ENCODE data around the gene FHOD3.

Gene FHOD3

GRCh38 chr18:36296650-36297416 is 680 bp upstream of the FHOD3 start:
- no peak for DNase-seq

DNA sequence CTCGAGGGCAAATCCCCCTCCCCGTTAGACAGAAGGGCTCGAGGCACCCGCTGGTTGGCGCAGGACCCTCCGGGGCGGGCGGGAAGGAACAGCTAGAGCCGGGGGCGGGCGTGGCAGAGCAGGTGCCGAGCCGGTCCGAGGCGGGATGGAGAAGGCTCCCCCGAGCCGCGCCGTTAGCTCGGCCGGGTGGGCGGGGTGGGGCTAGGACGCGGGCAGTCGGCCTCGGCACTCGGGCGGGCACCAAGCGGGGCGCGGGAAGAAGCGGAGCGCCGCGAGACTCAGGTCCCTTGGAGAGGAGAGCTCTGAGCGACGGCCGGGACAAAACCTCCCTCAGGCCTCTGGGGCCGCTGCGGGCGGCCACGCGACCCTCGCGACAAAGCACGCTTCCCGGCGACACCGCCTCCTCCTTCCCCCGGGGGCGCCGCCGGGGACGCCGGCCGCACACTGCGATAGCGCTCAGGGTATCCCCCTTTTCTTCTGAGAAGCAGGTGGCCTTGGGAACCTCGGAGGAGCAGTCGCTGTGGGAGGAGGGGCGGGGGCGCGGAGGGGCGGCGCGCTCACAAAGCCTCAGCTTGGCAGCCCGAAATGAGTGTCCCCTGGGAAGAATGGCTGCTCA is 721 bp downstream of the FHOD3 start:
- DNase-seq: no peak

GRCh38 chr18:36299015-36299414 is 1.5 kb downstream of the FHOD3 start:
- no peak for DNase-seq

DNA sequence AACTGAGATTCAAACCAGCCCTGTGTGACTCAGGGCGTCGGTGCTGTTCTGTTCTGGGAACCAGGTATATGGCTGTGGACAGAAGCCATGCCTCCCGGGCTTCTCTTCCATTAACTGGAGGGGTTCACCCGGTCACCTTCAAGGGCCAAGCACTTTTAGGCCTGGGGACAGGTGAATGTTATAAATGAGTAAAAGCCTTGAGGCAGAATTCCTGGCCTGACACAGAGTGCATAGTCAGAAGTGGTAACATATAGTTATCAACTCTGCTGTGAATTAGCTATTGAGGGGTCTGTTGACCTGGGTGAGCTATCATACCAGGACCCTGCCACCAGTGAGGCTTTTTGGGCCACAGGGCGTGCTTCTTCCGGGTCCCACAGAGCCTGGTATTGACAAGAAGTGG is 2.7 kb downstream of the FHOD3 start:
- DNase-seq: no peak

- no peak for DNase-seq
Observed at GRCh38 chr18:36301884-36302283, 4.4 kb downstream of the FHOD3 start.

GRCh38 chr18:36302676-36303075 is 5.2 kb downstream of the FHOD3 start:
- no peak for DNase-seq

DNA sequence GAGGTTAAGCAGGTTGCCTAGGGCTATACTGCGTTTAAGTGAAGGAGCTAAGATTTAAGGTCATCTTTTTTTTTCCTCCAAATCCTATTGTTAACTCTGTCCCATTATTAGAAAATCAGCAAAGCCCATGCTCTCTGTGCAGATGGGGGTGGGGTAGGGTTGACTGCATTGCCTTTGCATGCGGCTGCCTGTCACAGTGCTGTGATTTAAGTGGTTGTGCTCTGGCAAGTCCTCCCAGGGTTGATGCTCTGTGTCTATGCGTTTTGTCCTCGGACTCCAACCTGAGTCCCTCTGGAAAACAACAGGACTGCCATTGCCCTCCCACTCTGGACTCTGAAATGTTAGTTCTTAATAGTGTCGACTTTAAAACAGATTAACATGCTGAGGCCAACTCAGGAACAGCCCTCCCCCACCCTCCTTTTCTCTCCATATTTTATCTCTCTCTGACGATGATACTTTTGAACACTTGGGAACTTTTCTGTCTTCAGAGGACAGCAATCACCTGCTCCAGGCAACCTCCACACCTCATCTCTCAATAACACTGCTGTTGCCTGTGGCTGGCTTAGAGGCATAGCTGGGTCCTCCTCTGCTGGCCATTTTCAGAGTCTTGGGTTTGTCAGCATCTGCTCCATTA is 5.8 kb downstream of the FHOD3 start:
- no peak for DNase-seq

GRCh38 chr18:36304723-36305122 is 7.2 kb downstream of the FHOD3 start:
- no peak for DNase-seq

DNA sequence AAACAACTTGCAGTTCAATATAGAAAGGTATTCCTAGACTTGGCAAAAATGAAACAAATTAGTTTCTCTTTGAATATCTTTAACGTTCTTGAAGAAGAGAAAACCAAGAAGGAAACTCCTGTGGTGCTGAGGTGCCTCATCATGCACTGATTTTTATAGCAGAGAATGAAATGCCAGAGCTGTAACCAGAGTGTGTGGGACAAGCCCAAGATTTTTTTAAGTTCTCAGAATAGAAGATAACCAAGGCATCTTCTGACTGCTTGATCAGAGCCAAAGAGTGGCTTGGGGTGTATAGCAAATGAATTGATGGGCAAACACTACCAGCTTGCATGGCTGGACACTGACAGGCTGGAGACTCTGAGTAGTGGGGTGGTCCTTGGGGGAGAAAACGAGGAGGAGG is 7.9 kb downstream of the FHOD3 start:
- no peak for DNase-seq

DNA sequence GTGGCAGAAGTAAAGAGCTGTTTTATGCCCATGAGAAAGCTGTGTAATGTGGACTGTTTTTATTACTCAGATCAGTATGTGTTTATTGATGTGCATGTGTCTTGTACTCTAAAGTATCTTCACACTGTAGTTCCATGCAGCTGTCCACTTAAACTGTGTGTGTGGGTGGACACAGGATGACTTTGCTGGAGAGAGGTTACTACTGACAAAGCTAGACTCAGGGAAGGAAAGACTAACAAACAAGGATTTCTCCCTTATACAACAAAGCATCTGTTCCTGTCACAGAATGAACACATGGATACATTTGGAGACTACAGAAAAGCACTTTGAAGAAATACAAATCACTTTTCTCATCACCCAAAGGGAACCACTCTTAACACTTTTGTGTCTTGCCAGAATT is 10.0 kb downstream of the FHOD3 start:
- DNase-seq: no peak

- no peak for DNase-seq
Observed at GRCh38 chr18:36308711-36309435, 11.4 kb downstream of the FHOD3 start.

GRCh38 chr18:36309436-36310391 is 12.2 kb downstream of the FHOD3 start:
- DNase-seq: no peak

DNA sequence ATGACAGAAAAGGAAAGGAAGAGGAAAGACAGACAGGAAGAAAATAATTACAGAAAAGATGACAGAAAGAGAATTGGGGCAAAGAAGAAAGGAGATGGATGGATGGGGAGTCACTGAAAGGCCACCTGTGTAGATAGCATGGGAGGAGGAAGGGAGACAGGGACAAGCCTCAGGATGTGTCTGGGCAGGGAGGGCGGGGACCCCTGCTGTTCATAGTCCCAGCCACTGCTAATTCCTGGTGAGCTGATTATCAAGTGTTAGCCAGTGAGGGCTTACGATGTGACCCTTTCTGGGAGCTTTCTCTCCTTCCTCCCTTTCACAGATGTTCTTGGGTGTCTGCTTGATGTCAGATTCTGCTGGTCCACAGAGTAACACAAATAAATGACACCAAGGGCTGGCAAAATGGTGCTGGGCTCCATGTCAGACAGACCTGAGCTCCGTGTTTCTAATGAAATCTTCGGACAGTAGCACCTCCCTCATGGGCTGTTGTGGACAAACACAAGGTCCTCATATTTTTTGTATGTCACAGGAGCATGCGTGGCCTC is 13.6 kb downstream of the FHOD3 start:
- DNase-seq: no peak

GRCh38 chr18:36312806-36313395 is 15.4 kb downstream of the FHOD3 start:
- DNase-seq: no peak

- DNase-seq: no peak
Observed at GRCh38 chr18:36314098-36314497, 16.6 kb downstream of the FHOD3 start.

GRCh38 chr18:36314754-36315153 is 17.2 kb downstream of the FHOD3 start:
- no peak for DNase-seq

DNA sequence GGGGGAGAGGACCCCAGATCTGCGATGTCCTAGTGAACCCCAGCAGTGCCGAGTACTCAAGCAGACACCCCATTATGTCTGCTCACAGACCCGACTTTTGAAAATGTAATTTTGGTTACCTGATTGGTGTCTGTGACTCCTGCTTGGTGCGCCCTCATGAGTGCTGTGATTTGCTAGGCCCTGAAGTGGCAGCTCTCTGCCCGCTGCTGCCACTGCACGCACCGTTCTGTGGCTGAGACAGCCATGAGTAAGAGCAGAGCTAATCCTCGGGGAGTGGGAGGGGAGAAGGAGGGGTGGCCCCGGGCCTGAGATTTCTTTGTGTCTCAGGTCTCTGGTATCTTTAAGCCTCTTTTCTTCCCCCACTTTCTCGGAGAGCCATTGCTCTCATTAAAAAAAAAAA is 18.2 kb downstream of the FHOD3 start:
- DNase-seq: no peak

DNA sequence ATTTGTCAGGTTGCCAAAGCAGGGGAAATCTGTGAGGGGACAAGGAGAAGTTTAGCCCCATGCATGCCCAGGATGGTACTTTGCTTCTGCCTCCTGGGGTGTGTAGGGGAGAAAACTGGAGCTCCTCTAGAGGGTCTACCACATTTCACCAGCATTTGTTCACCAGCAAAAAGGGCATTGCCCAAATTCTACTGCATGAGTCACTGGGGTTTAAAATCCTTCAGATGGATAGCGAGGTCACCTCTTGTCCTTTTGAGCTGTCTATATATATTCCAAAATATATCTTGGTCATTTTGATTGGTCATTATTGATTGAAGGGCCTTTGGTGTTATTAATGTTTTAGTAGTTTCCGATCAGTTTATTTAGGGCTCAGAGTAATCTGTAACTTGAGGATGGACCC is 18.7 kb downstream of the FHOD3 start:
- no peak for DNase-seq

DNA sequence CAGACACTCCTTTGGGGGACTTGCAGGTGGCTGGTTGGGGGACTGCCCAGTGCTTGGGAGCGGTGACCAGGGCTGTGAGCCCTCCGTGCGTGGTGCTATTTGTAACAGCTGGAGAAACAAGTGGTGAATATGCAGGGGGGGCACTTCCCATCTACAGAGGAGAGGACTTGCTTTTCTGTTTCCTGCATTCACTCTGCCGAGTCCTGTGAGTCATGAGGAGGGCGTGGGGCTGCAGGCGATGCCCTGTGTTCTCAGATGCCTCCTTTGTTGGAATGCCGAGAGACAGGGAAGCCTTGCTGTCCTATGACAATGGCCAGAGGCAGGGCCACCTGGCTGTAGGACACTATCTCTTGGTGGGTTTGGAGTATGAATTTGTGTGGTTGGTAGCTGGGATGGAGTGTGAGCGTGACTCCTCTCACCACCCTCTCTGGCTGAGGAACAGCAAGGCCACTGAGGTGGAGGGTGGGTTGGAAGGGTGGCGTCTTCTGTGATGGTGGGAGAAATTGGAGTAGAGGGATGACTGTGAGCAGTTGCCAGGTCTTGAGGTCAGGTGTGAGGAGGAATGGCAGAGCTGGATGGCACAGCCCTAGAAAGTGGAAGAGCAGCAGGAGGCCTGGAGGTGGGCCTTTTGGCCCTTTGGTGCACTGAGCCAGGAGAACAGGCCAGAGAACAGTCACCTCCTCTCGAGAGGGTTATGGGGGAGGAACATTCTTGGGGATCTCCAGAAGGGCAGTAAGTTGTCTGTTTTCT is 24.3 kb downstream of the FHOD3 start:
- no peak for DNase-seq

DNA sequence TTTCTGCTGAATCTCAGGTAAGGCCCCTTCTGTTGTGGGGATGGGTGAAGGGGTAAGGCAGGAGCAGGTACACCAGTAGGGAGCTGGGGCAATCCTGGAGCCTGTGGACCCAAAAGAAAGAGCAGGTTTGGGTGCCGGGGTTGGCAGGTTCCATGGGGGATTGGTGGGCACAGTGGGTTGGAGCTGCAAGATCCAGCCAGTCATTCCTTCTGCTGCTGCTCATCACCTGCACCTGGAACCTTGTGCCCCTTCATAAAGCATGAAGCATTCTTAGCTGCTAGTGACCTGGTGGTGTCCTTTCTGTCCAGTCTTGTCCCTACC is 24.9 kb downstream of the FHOD3 start:
- no peak for DNase-seq

- DNase-seq: no peak
Observed at GRCh38 chr18:36322734-36323133, 25.2 kb downstream of the FHOD3 start.
